ENCODE data around the gene THRB.

GRCh38 chr3:24407980-24408680 is 86.5 kb downstream of the THRB start:
- TF ChIP-seq CTCF (IDR thresholded peaks at IDR 0.05; ENCODE audit: insufficient read depth, low read length, poor library complexity, severe bottlenecking) (no peak), EZH2phosphoT487 (conservative IDR thresholded peaks at IDR 0.05; ENCODE audit: low read length) (no peak)

Data from SU-DHL-6 (cell line).